SK-N-SH treated with all-trans-retinoic acid at 6 μM for 48 hours (cell line): ENCODE data around the gene MPZL3.

Experiments
- ESRRG ChIP-seq: fragments of 250-450 bp; sonication (Bioruptor Pico); IDR thresholded peaks from 2 replicates; pipeline ENCODE4 v1.6.1; 2021; ENCODE audit warnings: mild to moderate bottlenecking
- RARB ChIP-seq: fragments of 250-450 bp; sonication (Bioruptor Pico); IDR thresholded peaks from 2 replicates; pipeline ENCODE4 v1.8.0; 2021; ENCODE audit warnings: mild to moderate bottlenecking, moderate library complexity
- ZNF8 ChIP-seq: fragments of 450-650 bp; formaldehyde crosslinking; IDR thresholded peaks from 2 replicates; pipeline ENCODE4 v1.5.0; 2020; ENCODE audit warnings: mild to moderate bottlenecking, moderate library complexity

DNA sequence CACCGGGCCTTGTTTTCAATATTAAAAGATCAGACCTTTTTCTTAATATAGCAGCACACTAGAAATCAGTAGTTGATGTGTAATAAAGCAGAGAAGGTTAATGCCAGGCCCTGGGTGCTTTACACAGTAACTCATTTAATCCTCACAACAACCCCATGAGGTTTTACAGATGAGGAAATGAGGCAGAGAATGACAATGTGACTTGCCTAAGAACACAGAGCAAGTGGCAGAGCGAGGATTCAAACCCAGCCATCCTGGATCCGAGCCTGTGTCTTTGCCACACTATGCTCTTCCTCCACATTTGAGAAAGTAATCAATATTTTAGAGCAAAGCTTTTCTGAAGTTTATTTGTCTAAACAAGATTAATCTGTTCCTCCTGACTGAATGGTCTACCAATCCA is 34.6 kb downstream of the MPZL3 start:
- TF ChIP-seq ESRRG (CRISPR knock-in tag) (no peak), RARB (no peak), ZNF8 (CRISPR knock-in tag) (no peak)
